Mucosa of rectum (tissue), 2 donors: ENCODE data around the gene NTSR2.

ENCODE experiments used
- H3K27ac ChIP-seq, 2 donors: one replicate each; pipeline ENCODE4 v1.7.0; 2013; ENCODE audit warnings: inconsistent platforms in 2 of 2, low read depth in 2 of 2, low read length in 2 of 2
- H3K27me3 ChIP-seq, 2 donors: one replicate each; pipeline ENCODE4 v1.7.0; 2013; ENCODE audit warnings: low read length in 2 of 2; ENCODE audit not compliant: control insufficient read depth in 2 of 2, insufficient read depth in 2 of 2
- H3K36me3 ChIP-seq, 2 donors: one replicate each; pipeline ENCODE4 v1.7.0; 2013; ENCODE audit warnings: low read length in 2 of 2; ENCODE audit not compliant: control insufficient read depth in 2 of 2, insufficient read depth in 2 of 2
- H3K4me1 ChIP-seq, 2 donors: one replicate each; pipeline ENCODE4 v1.7.0; 2013; ENCODE audit warnings: low read length in 2 of 2, mild to moderate bottlenecking in 1 of 2; ENCODE audit not compliant: control insufficient read depth in 2 of 2, insufficient read depth in 2 of 2
- H3K4me3 ChIP-seq, 2 donors: one replicate each; pipeline ENCODE4 v1.7.0; 2013; ENCODE audit warnings: low read length in 2 of 2
- H3K9ac ChIP-seq, 2 donors: one replicate each; pipeline ENCODE4 v1.7.0; 2013; ENCODE audit warnings: low read length in 2 of 2, low read depth in 1 of 2, mild to moderate bottlenecking in 1 of 2
- H3K9me3 ChIP-seq, 2 donors: one replicate each; pipeline ENCODE4 v1.7.0; 2013; ENCODE audit warnings: low read length in 2 of 2; ENCODE audit not compliant: control insufficient read depth in 2 of 2
- donor health status: healthy.
- donor health status: Normal muscosa, but diverticular disease.

Gene NTSR2

GRCh38 chr2:11701206-11701605 lies 31.2 kb upstream of the NTSR2 start:
- H3K27me3 ChIP-seq = no peaks in the 10 kb centered on the region
- H3K27ac ChIP-seq = peak overlapping the region in 1 of 2 donors; percentile 37
- peaks cover 0 to 3% of the 10 kb centered on the region in 2 donors for H3K4me1 ChIP-seq
- H3K4me3 ChIP-seq = no peak overlapping the region
- H3K9ac ChIP-seq = no peak overlapping the region
- H3K9me3 ChIP-seq = no peaks in the 10 kb centered on the region
- no peaks in the 10 kb centered on the region for H3K36me3 ChIP-seq

GRCh38 chr2:11699686-11700670 lies 30.0 kb upstream of the NTSR2 start:
- H3K27me3 ChIP-seq = no peaks in the 10 kb centered on the region
- no peaks in the 10 kb centered on the region for H3K36me3 ChIP-seq
- H3K4me3 ChIP-seq = no peak overlapping the region
- H3K9ac ChIP-seq = no peak overlapping the region
- H3K9me3 ChIP-seq = no peaks in the 10 kb centered on the region
- H3K4me1 ChIP-seq = peaks cover 0 to 3% of the 10 kb centered on the region in 2 donors
- no peak overlapping the region for H3K27ac ChIP-seq

- H3K4me3 ChIP-seq = no peak overlapping the region
- no peaks in the 10 kb centered on the region for H3K36me3 ChIP-seq
- H3K27ac ChIP-seq = peak overlapping the region; percentile 17 to 50
- no peaks in the 10 kb centered on the region for H3K27me3 ChIP-seq
- peaks cover 0 to 3% of the 10 kb centered on the region in 2 donors for H3K4me1 ChIP-seq
- no peak overlapping the region for H3K9ac ChIP-seq
- no peaks in the 10 kb centered on the region for H3K9me3 ChIP-seq
These were observed 28.3 kb upstream of the NTSR2 start for GRCh38 chr2:11698009-11698922.

GRCh38 chr2:11697103-11697871 lies 27.3 kb upstream of the NTSR2 start:
- H3K9ac ChIP-seq = no peak overlapping the region
- H3K9me3 ChIP-seq = no peaks in the 10 kb centered on the region
- no peaks in the 10 kb centered on the region for H3K36me3 ChIP-seq
- H3K4me3 ChIP-seq = no peak overlapping the region
- no peaks in the 10 kb centered on the region for H3K27me3 ChIP-seq
- peaks cover 0 to 3% of the 10 kb centered on the region in 2 donors for H3K4me1 ChIP-seq
- peak overlapping the region; percentile 14 to 17 for H3K27ac ChIP-seq

- Histone ChIP-seq H3K9me3 (no peaks in the 10 kb centered on the region), H3K36me3 (no peaks in the 10 kb centered on the region), H3K4me3 (no peak overlapping the region), H3K9ac (no peak overlapping the region), H3K4me1 (peaks cover 0 to under 1% of the 10 kb centered on the region in 2 donors), H3K27ac (no peak overlapping the region), H3K27me3 (no peaks in the 10 kb centered on the region)
These were observed 26.7 kb upstream of the NTSR2 start for GRCh38 chr2:11696736-11697102.

- no peak overlapping the region for H3K4me3 ChIP-seq
- no peaks in the 10 kb centered on the region for H3K9me3 ChIP-seq
- H3K27ac ChIP-seq = no peak overlapping the region
- no peak overlapping the region for H3K9ac ChIP-seq
- no peaks in the 10 kb centered on the region for H3K36me3 ChIP-seq
- H3K27me3 ChIP-seq = no peaks in the 10 kb centered on the region
- H3K4me1 ChIP-seq = no peaks in the 10 kb centered on the region
These were observed 25.6 kb upstream of the NTSR2 start for GRCh38 chr2:11695576-11695975.

GRCh38 chr2:11692966-11693521 lies 23.0 kb upstream of the NTSR2 start:
- Histone ChIP-seq H3K9me3 (no peaks in the 10 kb centered on the region), H3K27me3 (no peaks in the 10 kb centered on the region), H3K36me3 (no peaks in the 10 kb centered on the region), H3K4me3 (no peak overlapping the region), H3K4me1 (peaks cover 7 to 8% of the 10 kb centered on the region in 2 donors), H3K27ac (no peak overlapping the region), H3K9ac (no peak overlapping the region)

GRCh38 chr2:11691076-11691660 lies 21.2 kb upstream of the NTSR2 start:
- H3K4me1 ChIP-seq = peaks cover 7 to 9% of the 10 kb centered on the region in 2 donors
- H3K36me3 ChIP-seq = no peaks in the 10 kb centered on the region
- no peak overlapping the region for H3K9ac ChIP-seq
- no peak overlapping the region for H3K27ac ChIP-seq
- H3K27me3 ChIP-seq = no peaks in the 10 kb centered on the region
- no peaks in the 10 kb centered on the region for H3K9me3 ChIP-seq
- no peak overlapping the region for H3K4me3 ChIP-seq
